Naive thymus-derived CD4-positive, alpha-beta T cell (primary cell): ENCODE data around the gene ATP9A. TPM values are rescaled to one million over a fixed set of nuclear protein-coding genes. Genes with fewer than 3 reads are reported as not detected.

Source experiments
- ATAC-seq: fragments of 150-1000 bp; cut with Tn5 transposase; 2 replicates; pipeline ENCODE4 v1.10.0; 2021; ENCODE audit warnings: mild to moderate bottlenecking, moderate library complexity
- CTCF ChIA-PET: fragments of 350-600 bp; sonication (Branson Sonifier 250); formaldehyde crosslinking; loops from one replicate; lab custom pipeline; 2021; ENCODE audit warnings: antibody characterized with exemption; lab: Charles Lee
- POLR2A ChIA-PET: fragments of 350-600 bp; sonication (Branson Sonifier 250); formaldehyde crosslinking; loops from one replicate; lab custom pipeline; 2021; ENCODE audit warnings: antibody characterized with exemption, inconsistent platforms; lab: Charles Lee
- DNase-seq, 9 donors: peaks; one replicate each; pipeline versions ENCODE4 v3.0.0 to v3.0.0-alpha.2; 2020 to 2022; ENCODE audit warnings: mixed read lengths in 1 of 9
- H3K27ac ChIP-seq: one replicate; pipeline ENCODE4 v1.7.0; 2013; ENCODE audit warnings: mild to moderate bottlenecking, low read depth, low read length, moderate library complexity
- H3K27me3 ChIP-seq, 2 donors: one replicate each; pipeline ENCODE4 v1.7.0; 2013; ENCODE audit warnings: low read length in 2 of 2, mild to moderate bottlenecking in 2 of 2, moderate library complexity in 2 of 2; ENCODE audit not compliant: control insufficient read depth in 2 of 2, insufficient read depth in 2 of 2
- H3K36me3 ChIP-seq, 3 experiments: 1 replicate in 2 of 3; 2 replicates in 1 of 3; pipeline ENCODE4 v1.7.0; 2013; ENCODE audit warnings: low read length in 3 of 3, mild to moderate bottlenecking in 3 of 3, moderate library complexity in 1 of 3; ENCODE audit not compliant: insufficient read depth in 3 of 3, control insufficient read depth in 2 of 3
- H3K4me1 ChIP-seq, 2 donors: one replicate each; pipeline ENCODE4 v1.7.0; 2013; ENCODE audit warnings: low read length in 2 of 2, mild to moderate bottlenecking in 2 of 2, moderate library complexity in 1 of 2; ENCODE audit not compliant: control insufficient read depth in 2 of 2, insufficient read depth in 2 of 2
- H3K4me3 ChIP-seq: 2 replicates; pipeline ENCODE4 v1.7.0; 2013; ENCODE audit warnings: mild to moderate bottlenecking, low read length
- H3K9me3 ChIP-seq, 3 experiments: 1 replicate in 2 of 3; 2 replicates in 1 of 3; pipeline ENCODE4 v1.7.0; 2013; ENCODE audit warnings: low read length in 3 of 3; ENCODE audit not compliant: control insufficient read depth in 2 of 3
- H3K27ac Mint-ChIP-seq, 9 donors: one replicate each; pipeline ENCODE4 v1.8.0; 2020 to 2022; ENCODE audit warnings: mixed read lengths in 9 of 9, mild to moderate bottlenecking in 8 of 9, moderate library complexity in 5 of 9, inconsistent platforms in 2 of 9
- H3K27me3 Mint-ChIP-seq, 5 donors: one replicate each; pipeline ENCODE4 v1.8.0; 2021 to 2022; ENCODE audit warnings: mixed read lengths in 5 of 5, mild to moderate bottlenecking in 1 of 5
- H3K36me3 Mint-ChIP-seq, 5 donors: one replicate each; pipeline ENCODE4 v1.8.0; 2020 to 2022; ENCODE audit warnings: mixed read lengths in 5 of 5, mild to moderate bottlenecking in 3 of 5, inconsistent platforms in 1 of 5
- H3K4me1 Mint-ChIP-seq, 7 donors: one replicate each; pipeline ENCODE4 v1.8.0; 2020 to 2022; ENCODE audit warnings: mixed read lengths in 7 of 7, mild to moderate bottlenecking in 3 of 7, inconsistent platforms in 1 of 7
- H3K4me3 Mint-ChIP-seq, 10 donors: one replicate each; pipeline ENCODE4 v1.8.0; 2020 to 2022; ENCODE audit warnings: mild to moderate bottlenecking in 10 of 10, mixed read lengths in 10 of 10, moderate library complexity in 6 of 10, inconsistent platforms in 2 of 10
- H3K9me3 Mint-ChIP-seq, 11 donors: one replicate each; pipeline ENCODE4 v1.8.0; 2020 to 2022; ENCODE audit warnings: mixed read lengths in 11 of 11, mild to moderate bottlenecking in 4 of 11, inconsistent platforms in 1 of 11, moderate library complexity in 1 of 11
- intact Hi-C, 2 donors: fragments of 100-400 bp; cut with micrococcal nuclease; formaldehyde crosslinking; loops; one replicate each; pipeline ENCODE4 v1.15.1; 2023
- polyA plus RNA-seq, 2 donors: library from polyadenylated mRNA; unstranded; fragments of 300-500 nt; fragmentation: Illumina TruSeq; gene quantifications; one replicate each; pipeline ENCODE4 v1.2.3, GENCODE V29; 2021
- total RNA-seq, 6 experiments: library from RNA in 5 of 6; stranded (reverse) in 5 of 6; gene quantifications; 1 replicate in 5 of 6; 2 replicates in 1 of 6; pipeline ENCODE4 v1.2.3 and lab custom pipeline; 2021 to 2026

ATP9A gene
- total and polyA plus RNA-seq, 7 experiments from 2014 or later: 0.05 to 2.0 (median 0.83) TPM; not detected in 3

DNA sequence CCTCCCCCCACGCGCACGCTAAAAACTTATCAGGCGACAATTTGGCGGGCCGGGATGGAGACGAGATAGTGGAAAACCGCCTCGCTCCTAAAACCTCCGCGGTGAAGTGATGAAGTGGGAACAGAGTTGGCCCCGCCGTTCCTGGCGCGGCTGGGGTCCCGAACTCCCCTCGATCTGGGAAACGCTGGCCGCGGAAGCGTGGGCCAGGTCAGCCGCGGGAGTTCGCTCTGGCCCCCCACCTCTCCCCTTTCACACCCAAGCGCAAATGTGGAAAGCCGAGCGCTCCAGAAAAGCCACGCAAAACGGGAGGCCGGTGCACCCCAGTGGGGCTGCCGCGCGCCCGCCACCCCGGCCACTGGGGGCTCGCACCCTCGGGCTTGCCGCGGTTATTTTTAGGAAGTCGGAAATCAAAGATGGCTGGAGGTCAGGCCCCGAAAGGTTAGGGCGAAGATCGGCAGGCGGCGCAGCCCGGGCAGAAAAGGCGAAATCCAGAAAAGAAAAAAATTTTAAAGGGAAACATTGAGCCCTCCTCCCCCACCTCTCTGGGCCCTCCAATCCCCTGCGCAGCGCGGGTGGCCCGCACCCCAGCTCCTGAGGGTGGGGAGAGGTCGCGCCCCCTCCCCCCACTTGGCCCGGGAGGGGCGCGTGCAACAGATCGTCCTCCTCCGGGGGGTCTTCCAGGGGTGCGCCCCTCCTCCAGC lies 33.1 kb upstream of the ATP9A start:
- Mint-ChIP-seq H3K9me3 (peaks cover 0 to 2% (median 0%) of the 10 kb centered on the region in 11 donors), H3K27me3 (peaks cover 51 to 76% (median 67%) of the 10 kb centered on the region in 5 donors), H3K4me1 (peaks cover 5 to 18% (median 16%) of the 10 kb centered on the region in 7 donors), H3K27ac (no peak overlapping the region), H3K36me3 (no peaks in the 10 kb centered on the region), H3K4me3 (peak overlapping the region in 7 of 10 donors; percentile 27 to 80 (median 56))
- no peak overlapping the region for H3K27ac ChIP-seq
- H3K9me3 ChIP-seq: no peaks in the 10 kb centered on the region
- H3K4me1 ChIP-seq: no peaks in the 10 kb centered on the region
- no peak overlapping the region for H3K4me3 ChIP-seq
- peaks cover 0 to 10% of the 10 kb centered on the region in 2 donors for H3K27me3 ChIP-seq
- CTCF ChIA-PET: no interaction called here
- DNase-seq: no peak
- intact Hi-C loops: no loop called here
- no peak for ATAC-seq
- POLR2A ChIA-PET: no interaction called here
- no peaks in the 10 kb centered on the region for H3K36me3 ChIP-seq

DNA sequence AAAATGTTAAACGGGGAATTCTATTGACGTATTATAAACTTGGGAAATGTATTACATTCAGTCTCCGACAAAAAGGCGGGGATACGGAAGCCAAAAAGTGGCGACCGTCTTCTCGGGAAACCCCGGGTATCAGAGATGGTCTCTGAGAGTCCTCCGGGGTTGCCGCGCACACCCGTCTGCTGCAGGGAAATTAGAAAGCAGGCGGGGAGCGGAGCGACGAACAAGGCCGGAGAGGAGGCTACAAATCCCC lies 32.6 kb upstream of the ATP9A start:
- DNase-seq: no peak
- Mint-ChIP-seq H3K36me3 (no peaks in the 10 kb centered on the region), H3K4me1 (peaks cover 5 to 18% (median 16%) of the 10 kb centered on the region in 7 donors), H3K27me3 (peaks cover 49 to 75% (median 66%) of the 10 kb centered on the region in 5 donors), H3K4me3 (peak overlapping the region in 8 of 10 donors; percentile 25 to 80 (median 50)), H3K27ac (no peak overlapping the region), H3K9me3 (peaks cover 0 to 2% (median 0%) of the 10 kb centered on the region in 11 donors)
- Histone ChIP-seq H3K27me3 (peaks cover 0 to 10% of the 10 kb centered on the region in 2 donors), H3K9me3 (no peaks in the 10 kb centered on the region), H3K4me3 (no peak overlapping the region), H3K36me3 (no peaks in the 10 kb centered on the region), H3K4me1 (no peaks in the 10 kb centered on the region), H3K27ac (no peak overlapping the region)
- POLR2A ChIA-PET: no interaction called here
- intact Hi-C loops: loop anchor here in 1 of 2 donors (1.0 kb wide), 1 partner anchor 283 kb away; no protein-coding TSS in a partner anchor
- CTCF ChIA-PET: no interaction called here
- no peak for ATAC-seq

DNA sequence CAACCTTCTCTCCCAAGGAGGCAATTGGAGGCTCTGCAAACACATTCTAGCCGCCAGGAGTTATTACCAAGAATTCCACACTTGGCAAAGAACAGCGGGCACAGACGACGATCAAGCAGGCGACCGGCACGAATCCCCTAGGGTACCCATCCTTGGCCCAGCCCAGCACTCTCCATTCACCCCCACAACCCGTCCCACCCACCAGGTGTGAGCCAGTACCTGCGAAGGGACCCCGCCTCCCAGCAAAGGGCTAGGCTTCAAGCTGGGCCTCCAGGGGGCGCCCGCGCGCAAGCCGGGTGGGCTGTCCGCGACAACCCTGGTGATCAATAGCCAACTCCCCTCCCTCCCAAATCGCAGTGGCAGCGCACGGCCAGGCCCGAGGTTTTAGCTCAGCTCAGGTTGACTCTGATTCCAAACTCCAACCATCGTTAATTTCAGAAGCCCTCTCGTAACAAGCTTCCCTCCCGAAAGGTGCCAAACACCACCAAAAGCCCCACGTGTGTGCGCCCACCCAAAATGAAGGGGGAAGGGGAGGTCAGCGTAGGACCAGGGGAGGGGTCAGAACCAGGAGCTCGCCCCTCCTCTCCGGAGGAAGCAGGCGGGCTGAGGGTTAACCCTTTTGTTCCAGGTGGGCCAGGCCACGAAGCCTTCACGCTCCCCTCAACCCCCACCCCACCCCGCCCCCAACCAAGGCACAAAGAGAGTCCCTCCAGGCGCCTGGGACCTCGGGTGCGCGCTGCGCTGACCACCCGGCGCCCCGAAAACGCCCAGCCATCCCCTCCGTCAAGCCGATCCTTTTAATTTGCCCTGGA lies 32.1 kb upstream of the ATP9A start:
- Mint-ChIP-seq H3K36me3 (no peaks in the 10 kb centered on the region), H3K27ac (peak overlapping the region in 1 of 9 donors; percentile 49), H3K27me3 (peaks cover 47 to 75% (median 65%) of the 10 kb centered on the region in 5 donors), H3K4me3 (peak overlapping the region in 9 of 10 donors; percentile 29 to 80 (median 56)), H3K4me1 (peaks cover 5 to 18% (median 16%) of the 10 kb centered on the region in 7 donors), H3K9me3 (peaks cover 0 to 2% (median 0%) of the 10 kb centered on the region in 11 donors)
- Histone ChIP-seq H3K9me3 (no peaks in the 10 kb centered on the region), H3K27me3 (peaks cover 0 to 10% of the 10 kb centered on the region in 2 donors), H3K27ac (no peak overlapping the region), H3K36me3 (no peaks in the 10 kb centered on the region), H3K4me1 (no peaks in the 10 kb centered on the region), H3K4me3 (peak overlapping the region; percentile 20)
- DNase-seq (peak in 8 of 9 donors; percentile 7 to 79 (median 26)), ATAC-seq (peak; percentile 54)
- intact Hi-C loops: loop anchor here in 1 of 2 donors (1.0 kb wide), 1 partner anchor 283 kb away; no protein-coding TSS in a partner anchor
- ChIA-PET CTCF (no interaction called here), POLR2A (no interaction called here)

DNA sequence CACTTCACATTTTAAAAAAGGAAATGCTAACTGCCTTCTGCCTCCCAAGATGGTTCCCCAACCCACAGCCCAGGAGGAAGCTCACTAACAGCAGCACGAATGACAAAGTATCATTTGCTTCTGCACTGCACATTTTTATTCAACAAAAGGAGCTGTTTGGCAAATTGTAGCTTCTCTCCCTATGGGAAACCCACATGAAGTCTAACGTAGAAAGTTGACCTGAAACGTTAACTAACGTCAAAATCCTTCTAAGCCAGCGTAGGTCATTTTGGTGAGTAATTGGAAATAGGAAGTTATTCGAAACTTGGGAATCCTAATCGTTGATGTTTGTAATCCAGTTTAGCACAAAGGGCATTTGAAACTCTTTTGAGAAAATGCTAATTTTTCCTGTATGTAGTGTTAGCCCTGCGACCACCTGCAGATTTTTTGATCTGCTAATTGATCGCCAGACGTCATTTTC lies 31.2 kb upstream of the ATP9A start:
- ATAC-seq: no peak
- Histone ChIP-seq H3K4me3 (no peak overlapping the region), H3K27ac (no peak overlapping the region), H3K27me3 (peaks cover 0 to 10% of the 10 kb centered on the region in 2 donors), H3K9me3 (no peaks in the 10 kb centered on the region), H3K4me1 (no peaks in the 10 kb centered on the region), H3K36me3 (no peaks in the 10 kb centered on the region)
- H3K9me3 Mint-ChIP-seq: peaks cover 0 to 2% (median 0%) of the 10 kb centered on the region in 11 donors
- H3K27ac Mint-ChIP-seq: no peak overlapping the region
- no peaks in the 10 kb centered on the region for H3K36me3 Mint-ChIP-seq
- no peak for DNase-seq
- peak overlapping the region in 2 of 10 donors; percentile 13 to 80 for H3K4me3 Mint-ChIP-seq
- intact Hi-C loops: no loop called here
- ChIA-PET CTCF (interaction anchor here (0.7 kb wide), 1 partner anchor 8 kb away, joined by 3 read pairs; no protein-coding TSS in a partner anchor), POLR2A (no interaction called here)
- H3K27me3 Mint-ChIP-seq: peaks cover 47 to 69% (median 58%) of the 10 kb centered on the region in 5 donors
- peaks cover 5 to 18% (median 16%) of the 10 kb centered on the region in 7 donors for H3K4me1 Mint-ChIP-seq

DNA sequence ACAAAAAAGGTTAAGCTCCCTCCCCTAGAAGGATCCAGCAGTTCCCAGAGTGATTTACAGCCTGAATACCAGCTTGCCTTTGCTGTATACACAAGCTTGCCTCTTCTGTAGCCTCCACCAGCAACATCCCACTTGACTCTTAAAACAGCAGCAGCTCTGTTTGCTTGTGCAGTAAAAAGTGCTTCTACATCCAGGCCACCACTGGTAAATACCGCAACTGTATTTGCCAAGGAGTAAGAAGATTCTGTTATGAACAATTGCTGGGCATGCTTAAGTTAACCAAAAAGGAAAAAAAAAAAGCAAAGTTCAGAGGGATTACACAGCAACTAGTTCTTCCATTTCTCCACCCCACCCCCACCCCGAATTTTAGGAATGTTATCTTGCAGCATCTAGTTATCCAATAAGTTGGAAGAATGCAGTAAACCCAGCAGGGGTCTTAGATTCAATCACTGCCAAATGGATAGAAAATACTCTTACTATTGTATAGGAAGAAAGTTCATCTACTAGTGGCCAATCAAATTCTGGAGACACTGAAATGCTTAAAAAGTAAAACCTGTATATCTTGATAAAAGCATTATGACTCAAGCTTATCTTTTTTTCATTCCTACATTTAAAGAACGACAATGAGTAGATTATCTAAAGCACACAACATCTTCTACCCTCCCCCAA lies 29.3 kb upstream of the ATP9A start:
- Histone ChIP-seq H3K9me3 (no peaks in the 10 kb centered on the region), H3K27ac (no peak overlapping the region), H3K4me3 (no peak overlapping the region), H3K36me3 (no peaks in the 10 kb centered on the region), H3K4me1 (no peaks in the 10 kb centered on the region), H3K27me3 (peaks cover 0 to 10% of the 10 kb centered on the region in 2 donors)
- ChIA-PET POLR2A (no interaction called here), CTCF (no interaction called here)
- intact Hi-C loops: no loop called here
- ATAC-seq (no peak), DNase-seq (no peak)
- Mint-ChIP-seq H3K27ac (no peak overlapping the region), H3K36me3 (no peaks in the 10 kb centered on the region), H3K27me3 (peaks cover 43 to 56% (median 44%) of the 10 kb centered on the region in 5 donors), H3K4me1 (peaks cover 5 to 18% (median 16%) of the 10 kb centered on the region in 7 donors), H3K9me3 (peaks cover 0 to 2% (median 0%) of the 10 kb centered on the region in 11 donors), H3K4me3 (no peak overlapping the region)

DNA sequence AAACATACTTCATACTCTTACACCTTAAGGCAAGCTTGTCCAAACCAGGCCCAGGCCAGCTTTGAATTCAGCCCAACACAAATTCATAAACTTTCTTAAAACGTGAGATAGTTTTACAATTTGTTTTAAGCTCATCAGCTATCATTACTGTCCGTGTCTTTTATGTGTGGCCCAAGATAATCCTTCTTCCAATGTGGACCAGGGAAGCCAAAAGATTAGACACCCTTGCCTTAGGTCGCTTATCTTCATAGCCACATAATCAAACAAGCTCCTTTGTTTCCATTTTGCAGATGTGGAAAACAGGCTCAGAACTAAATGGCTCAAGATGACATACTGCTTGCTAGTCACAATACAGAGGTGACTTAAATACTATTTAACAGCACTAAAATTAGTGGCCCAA lies 28.1 kb upstream of the ATP9A start:
- no peak for ATAC-seq
- Histone ChIP-seq H3K9me3 (no peaks in the 10 kb centered on the region), H3K27me3 (peaks cover 0 to 10% of the 10 kb centered on the region in 2 donors), H3K4me1 (no peaks in the 10 kb centered on the region), H3K36me3 (no peaks in the 10 kb centered on the region), H3K27ac (no peak overlapping the region), H3K4me3 (no peak overlapping the region)
- peaks cover 0 to 2% (median 0%) of the 10 kb centered on the region in 11 donors for H3K9me3 Mint-ChIP-seq
- peaks cover 5 to 18% (median 16%) of the 10 kb centered on the region in 7 donors for H3K4me1 Mint-ChIP-seq
- H3K27me3 Mint-ChIP-seq: peaks cover 36 to 54% (median 40%) of the 10 kb centered on the region in 5 donors
- no peaks in the 10 kb centered on the region for H3K36me3 Mint-ChIP-seq
- intact Hi-C loops: no loop called here
- ChIA-PET POLR2A (no interaction called here), CTCF (no interaction called here)
- no peak overlapping the region for H3K27ac Mint-ChIP-seq
- no peak overlapping the region for H3K4me3 Mint-ChIP-seq
- DNase-seq: no peak
